Fibroblast of skin of right quadriceps (primary cell): Measurements from ENCODE around the gene TTC9B.

ENCODE experiments used
- DNase-seq: peaks from one replicate; pipeline ENCODE4 v3.0.0-alpha.2; 2013

TTC9B gene

DNA sequence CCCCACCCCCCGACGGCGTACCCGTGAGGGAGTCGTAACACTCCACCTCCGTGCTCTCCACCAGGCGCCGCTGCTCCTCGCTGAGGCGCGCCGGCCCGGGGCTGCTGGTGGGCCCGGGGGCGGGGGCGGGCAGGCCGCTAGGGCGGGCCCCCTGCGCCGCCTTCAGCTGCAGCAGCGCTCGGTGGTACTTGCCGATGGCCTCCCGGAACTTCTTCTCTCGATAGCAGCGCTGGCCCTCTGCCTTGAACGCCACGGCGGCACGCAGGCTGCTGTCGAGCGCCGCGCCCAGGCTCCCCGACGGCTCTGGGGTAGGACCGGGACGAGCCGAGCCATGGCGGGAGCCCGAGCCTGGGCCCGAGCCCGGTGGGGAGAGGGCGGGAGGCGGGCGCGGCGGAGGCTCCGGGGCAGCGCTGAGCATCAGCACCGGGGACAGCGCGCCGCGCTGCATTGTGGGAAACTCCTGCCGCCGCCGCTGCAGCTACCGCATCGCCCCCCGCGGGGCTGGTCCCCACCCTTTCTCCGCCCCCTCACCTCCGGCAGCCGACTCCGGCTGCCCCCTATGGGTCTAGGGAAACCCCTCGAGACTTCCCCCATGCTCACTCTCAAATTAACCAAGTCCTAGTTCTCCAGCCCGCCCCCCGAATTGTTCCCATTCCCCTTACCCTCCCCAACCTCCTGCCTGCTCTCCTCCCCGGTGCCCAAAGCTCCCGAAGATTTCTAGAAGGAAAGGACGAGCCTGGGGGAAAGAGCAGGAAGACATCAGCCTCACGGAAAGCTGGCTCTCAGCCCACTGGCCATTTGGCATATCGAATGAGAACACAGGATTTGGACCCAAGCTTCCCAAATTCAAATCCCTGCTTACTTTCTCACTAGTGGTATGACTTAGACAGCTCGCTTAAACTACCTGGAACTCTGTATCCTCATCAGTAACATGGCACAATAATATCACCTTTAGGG lies at the start of gene TTC9B:
TSS of gene TTC9B (minus strand) at position 451 of the 957 bp plus-strand sequence. CDS start at position 448, 3 bp downstream.
- DNase-seq, result peak; percentile 18

DNA sequence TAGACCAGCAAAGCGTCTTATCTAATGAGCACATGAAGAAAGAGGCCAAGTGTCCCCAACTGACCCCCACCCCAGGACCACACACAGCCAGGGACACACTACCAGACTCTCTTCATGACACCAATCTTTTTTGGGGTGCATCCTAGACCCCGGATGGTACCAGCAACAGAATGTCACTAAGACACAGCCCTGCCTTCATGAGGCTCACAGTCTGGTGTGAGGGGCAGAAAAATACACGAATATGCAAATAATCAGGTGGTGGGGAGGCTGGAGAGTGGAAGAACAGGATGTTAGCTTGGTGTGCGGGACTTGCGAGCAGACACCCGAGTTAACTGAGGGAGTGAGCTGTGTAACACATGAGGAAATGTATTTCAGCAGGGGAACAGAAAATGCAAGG lies 49.4 kb upstream of the TTC9B start:
- DNase-seq, result no peak

DNA sequence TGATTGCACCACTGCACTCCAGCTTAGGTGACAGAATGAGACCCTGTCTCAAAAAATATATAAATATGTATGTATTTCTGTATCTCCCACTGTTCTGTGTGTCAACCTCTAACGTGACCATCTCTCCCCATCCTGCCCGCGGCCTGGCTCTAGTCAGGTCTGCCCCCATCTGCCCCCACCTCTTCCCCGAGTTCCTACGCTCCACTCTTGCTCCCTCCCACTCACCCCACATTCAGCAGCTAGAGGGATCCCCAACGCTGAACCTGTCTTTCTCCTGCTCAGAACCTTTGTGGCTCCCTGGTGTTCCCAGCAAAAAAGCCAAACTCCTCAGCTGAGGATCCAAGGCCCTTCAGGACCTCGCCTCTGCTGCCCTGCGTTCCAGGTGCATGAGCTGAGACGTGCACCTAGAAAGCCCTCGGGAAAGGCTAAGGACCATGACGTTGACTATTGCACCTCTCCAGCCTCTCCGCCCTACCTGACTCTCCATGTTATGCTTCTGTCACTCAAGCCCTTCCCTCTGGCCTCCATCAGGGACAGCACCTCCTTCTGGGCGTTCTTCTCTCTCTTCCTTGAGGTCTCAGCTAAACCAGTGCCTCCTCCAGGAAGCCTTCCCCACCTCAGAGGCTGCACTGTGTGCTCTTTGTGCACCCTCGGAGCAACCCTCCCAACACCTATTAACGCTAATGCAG lies 48.9 kb upstream of the TTC9B start:
- no peak for DNase-seq

DNA sequence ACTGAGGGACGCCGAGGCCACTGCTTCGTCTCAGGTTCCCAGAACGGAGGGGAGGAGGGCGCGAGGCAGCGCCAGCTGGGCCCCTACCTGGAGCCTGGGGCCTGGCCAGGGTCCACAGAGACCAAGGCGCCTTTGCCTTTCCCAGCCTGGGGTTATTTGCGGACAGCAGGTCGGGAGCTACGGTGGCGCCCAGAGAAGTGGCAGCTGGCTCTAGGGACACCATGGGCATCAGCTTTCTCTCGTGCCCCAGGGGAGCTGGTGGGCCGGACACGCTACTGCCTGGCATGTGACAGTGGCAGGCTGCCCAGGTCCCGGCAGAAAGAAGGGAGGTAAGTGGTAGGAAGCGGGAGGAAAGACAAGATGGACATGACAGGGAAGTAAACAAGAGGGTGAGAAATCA lies 47.9 kb upstream of the TTC9B start:
- no peak for DNase-seq

DNA sequence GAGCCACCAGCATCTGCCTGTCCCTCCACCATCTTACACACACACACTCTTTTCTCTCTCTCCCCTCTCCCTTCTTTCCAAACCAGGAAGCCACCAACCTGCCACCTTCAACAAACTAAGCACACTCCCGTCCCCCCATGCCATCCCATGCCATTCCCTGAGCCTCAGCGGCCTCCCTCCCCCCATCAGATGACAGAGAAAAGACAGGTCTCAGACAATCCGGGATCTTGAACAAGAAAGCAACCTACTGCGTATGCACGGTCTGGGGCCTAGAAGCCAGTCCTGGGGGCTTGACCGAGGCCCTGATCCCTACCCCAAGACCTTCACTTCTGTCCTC lies 47.5 kb upstream of the TTC9B start:
- DNase-seq, result no peak

DNA sequence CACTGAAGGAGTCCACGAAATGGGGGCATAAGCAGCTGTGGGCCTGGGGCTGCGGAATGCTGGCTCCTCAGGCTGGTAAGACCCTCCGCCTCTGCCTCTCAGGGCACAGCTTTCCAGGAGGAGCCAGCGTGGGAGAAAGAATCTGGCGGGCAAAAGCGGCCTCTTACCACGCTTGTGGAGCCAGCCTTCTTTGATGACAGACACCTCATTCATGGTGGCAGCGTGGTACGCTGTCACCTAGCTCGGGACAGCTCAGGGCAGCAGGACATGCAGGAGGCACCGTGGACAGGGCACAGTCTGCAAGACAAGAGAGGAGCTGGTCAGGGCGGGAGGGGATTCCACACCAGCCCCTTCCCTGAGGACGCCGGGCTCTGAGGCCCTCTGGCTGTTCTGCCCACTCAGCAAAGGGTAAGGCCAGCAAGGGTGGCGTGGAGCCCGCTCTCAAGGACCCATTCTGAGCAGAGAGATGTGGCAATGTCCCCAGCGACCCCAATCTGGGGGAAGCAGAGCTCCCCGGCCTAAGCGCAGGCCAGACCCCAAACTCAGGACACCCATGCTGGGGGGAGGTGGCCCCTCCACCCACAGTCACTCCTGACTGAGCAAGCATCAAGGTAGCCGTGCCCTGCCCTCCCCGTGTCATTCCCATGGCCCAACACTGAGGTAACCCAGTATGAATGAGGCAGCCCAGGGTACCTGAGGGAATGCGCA lies 47.0 kb upstream of the TTC9B start:
- DNase-seq, result no peak

DNA sequence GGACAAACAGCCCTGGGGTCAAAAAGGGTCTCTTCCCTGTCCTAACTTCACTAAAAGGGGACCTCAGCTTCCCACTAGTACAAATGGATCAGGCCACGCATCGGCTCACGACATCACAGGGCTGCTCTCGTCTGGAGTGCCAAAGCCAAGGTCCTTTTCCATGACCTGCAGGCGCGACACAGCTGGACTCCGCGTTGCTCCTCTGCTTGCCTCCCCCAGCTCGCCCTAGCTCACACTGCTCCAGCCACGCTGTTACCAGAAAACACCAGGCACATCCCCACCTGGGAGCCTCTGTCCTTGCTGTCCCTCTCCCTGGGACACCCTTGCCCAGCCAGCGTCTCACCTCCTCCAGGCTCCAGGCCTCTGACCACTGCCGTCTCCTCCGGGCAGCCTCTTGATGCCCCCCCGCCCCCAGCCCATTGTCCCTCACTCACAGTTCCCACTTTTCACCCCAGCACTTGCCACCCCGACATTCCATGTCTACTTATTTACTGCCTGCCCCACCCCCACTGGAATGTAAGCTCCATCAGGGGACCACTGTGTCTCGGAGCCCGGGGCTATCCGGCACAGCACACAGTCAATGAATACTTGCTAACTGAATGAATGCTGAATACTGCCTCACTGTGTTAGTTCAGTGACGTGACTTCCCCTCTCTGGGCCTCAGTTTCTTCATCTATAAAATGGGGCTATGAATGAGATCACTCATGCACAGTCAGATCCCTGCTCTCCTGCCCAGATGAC lies 46.3 kb upstream of the TTC9B start:
- DNase-seq, result no peak

DNA sequence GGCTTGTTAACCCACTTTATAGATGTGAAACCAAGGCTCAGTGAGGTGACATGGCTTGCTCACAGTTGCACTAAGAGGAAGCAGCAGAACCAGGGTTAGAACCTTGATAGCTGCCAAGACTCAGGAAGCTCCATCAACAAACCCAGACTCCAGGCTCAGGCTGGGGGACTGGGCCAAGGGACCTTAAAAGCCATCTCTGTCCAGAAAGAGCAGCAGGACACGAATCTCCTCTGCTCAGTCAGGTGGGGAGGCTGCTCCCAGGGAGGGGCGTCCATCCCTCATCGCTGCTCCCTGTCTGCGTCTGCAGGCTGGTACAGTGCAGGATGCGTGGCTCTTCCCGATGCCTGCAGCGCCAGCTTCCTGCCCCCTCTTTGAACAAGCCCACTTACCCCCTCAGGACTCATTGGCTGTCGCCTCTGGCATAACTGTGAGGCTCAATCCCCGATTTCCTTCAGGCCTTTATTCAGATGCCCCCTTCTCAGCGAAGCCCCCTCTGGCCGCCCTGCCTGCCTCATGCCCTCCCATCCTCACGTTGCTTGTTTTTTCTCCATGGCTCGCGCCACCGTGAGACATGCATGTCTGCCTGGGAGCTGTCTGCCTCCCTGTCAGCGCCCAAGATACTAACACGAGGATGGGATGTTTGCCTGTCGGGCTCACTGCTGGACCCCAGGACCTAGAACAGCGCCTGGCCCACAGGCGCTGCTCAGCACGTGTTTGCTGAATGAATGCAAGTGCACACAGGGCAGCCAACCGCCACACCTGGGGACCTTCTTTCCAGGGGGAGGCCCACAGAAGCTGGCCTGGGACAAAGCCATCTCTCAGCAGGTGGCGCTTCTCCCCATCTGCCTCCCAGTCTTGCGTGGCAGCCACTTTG lies 45.5 kb upstream of the TTC9B start:
- no peak for DNase-seq

DNA sequence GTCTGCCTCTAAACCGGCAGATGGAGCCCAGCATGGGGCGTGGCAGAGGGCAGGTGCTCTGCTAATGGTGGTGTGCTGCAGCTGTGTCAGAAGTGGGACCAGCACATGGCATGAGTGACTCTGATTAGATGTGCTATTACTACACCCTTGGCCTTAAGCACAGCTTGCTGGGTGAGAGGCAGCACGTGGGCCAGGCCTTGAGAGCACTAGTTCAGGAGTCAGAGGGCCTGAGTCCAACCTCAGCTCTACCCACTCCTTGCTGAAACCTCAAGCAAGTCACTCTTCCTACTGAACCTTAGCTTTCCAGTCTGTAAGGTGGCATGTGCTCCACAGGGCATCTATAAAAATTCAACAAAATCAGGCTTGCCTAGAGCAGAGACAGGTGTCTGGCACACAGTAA lies 44.2 kb upstream of the TTC9B start:
- no peak for DNase-seq

DNA sequence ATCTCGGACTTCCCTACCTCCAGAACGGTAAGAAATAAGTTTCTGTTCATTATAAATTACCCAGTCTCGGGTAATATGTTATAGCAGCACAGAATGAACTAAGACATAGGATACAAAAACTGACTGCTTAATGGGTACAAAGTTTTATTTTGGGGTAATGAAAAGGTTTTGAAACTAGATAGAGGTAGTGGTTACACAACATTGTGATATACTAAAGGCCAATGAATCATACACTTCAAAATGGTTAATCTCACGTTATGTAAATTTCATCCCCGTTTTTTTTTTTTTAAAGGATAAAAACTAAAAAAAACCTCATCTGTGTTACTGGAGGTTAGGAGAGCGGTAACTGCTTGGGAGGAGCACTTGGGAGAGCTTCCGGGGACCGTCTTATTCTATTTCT lies 43.4 kb upstream of the TTC9B start:
- no peak for DNase-seq

DNA sequence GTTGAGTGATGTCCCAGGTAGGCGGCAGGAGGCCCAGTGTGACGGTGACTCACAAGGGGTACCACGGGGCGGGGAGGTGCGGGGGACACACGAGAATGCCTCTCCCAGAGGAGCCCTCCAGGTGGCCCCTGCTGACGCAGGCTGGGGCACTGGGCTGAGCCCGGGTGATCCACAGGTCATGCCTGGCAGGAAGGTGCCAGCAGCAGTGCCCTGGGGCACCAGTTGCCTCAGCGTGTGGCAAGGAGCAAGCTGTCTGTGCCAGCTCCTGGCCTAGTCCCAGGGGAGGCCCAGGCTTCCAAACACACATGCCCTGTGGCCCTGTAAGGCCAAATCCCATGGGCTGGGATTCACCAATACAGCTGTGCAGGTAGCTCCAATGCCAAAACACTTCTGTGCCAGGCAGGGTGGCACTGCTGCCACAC lies 38.9 kb upstream of the TTC9B start:
- no peak for DNase-seq

DNA sequence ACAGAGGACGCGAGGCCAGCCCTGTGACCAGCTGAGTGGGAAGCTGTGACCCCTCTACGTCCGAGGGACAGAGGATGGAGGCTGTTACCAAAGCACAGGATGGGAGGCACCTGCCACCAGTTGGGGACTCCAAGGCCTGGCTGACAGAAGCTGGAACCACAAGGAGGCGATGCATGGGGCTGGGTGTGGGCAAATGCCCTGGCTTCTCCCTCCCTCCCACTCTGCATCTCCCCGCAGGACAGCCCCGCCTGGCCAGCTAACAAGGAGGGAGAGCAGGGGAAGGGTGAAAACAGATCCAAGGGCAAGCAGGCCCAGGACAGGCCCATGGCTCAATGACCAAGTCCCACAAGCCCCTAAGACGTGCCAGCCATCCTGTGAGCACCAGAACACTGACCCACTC lies 38.3 kb upstream of the TTC9B start:
- DNase-seq, result no peak

DNA sequence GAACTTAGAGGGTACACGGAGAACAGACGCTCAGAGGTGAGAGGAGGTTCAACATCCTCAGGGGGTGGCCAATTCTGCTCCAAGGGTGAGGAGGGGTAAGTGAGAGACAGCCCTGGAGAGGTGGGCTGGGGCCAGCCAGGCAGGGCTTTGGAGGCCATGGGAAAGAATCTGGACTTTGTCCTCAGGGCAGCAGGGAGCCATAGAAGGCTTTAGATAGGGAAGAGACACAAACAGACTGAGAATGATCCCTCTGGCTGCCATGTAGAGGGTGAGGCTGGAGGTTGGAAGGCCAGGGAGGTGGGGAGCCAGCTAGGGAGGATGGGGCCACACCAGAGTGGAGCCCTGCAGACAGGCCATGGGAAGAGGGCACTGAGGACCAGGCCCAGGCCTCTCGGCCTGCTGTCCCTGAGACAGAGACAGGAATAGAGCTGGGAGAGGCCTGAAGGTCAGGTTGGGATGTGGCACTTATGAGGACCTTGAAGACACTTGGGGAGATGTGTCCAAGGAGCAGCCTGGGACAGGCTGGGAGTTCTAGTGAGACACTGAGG lies 37.5 kb upstream of the TTC9B start:
- no peak for DNase-seq

DNA sequence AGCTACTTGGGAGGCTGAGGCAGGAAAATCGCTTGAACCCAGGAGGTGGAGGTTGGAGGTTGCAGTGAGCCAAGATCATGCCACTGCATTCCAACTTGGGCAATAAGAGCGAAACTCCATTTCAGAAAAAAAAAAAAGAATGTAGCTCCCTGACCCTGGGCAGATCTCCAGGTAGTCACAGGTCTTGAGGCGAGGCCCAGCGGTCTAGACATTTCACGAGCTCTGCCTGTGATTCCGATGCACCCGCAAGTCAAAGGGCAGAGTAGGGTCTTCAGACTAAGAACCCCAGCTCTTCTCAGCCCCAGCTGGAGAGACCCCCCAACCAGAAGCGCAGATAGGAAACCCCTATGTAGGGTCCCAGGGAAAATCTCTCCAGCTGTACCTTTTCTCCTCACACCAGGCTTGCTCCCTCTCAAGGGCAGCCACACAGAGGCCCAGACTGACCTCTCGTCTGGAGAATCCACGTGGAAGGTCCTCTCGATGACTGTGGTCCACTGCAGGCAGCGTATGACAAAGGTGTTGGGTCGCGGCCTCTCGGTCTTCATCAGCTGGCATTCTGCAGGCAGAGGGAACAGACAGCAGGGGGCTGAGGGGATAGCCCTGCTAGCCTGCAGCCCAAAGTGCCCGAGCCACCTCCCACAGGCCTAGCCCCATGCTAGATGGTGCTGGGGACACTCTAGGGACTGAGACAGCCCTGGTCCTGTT lies 36.7 kb upstream of the TTC9B start:
- no peak for DNase-seq

DNA sequence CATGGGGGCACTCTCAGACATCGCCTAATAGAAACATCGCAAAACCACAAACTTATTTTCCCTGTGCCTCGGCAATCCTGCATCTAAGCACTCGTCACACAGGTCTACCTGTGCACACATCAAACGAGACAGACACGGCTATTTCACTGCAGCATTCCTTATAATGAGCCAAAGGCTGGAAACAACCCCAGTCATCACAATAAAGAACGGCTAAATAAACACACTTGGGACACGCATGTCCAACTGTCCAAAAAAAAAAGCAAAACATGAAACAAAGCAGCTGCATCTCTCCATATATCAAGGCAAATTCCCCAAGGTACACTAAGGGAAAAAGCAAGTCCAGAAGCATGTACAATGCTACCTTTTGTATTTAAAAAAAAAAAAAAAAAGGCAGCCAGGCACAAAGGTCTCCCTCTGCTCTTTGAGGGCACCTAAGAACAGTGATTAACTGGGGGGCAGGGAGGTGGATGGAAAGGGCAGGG lies 35.5 kb upstream of the TTC9B start:
- DNase-seq, result no peak

DNA sequence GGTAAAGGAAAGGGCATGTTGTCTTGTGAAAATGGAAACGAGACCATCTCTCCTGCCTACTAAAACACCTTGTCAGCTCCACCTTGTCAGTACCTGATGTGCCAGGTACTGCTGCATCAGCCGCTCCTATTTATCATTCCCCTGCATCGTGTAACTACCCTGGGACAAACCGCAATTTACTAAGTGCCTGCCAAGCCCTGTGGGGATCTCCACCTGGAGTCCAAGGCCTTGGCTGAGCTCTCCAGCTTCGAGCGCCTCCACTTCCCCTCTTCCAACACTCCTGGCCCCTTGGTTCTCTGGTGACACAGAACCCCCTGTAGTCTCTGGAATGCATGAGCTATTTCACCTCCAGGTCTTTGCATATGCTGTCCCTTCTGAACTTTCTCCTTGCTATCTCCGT lies 34.2 kb upstream of the TTC9B start:
- DNase-seq, result no peak

DNA sequence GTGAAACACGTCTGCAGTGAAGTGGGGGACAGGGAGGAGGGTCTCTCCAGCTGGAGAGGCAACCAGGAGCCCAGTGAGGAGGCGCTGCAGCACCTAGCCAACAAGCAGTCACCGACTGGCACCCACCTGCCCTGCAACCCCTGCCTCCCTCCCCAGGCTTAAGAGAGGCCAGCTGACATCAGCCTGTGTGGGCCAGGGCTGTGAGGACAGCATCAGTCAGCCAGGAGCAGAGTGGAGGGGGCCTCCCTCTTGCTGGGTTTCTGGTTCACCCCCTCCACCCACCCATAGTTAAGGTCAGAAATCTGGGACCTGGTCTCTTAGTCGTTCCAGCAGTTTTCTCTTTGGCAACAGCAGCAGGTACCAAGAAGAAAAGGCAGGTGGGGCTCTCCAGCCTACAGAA lies 33.8 kb upstream of the TTC9B start:
- no peak for DNase-seq

DNA sequence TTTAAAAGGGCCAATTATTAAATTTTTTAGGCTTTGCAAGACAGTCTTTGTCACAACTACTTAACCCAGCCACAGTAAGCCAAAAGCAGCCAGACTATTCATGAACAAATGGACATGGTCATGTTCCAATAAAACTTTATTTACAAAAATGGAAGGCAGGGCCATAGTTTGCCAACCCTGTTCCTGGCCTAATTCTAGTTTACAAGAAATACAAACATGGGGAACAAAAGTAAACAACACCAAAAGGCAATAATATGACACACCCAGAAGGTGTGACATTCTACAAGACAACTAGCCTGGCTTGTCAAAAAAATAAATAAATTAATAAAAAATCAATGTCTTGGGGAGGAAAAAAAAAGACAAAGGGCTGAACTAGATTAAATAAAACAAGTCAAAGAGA lies 33.1 kb upstream of the TTC9B start:
- no peak for DNase-seq

DNA sequence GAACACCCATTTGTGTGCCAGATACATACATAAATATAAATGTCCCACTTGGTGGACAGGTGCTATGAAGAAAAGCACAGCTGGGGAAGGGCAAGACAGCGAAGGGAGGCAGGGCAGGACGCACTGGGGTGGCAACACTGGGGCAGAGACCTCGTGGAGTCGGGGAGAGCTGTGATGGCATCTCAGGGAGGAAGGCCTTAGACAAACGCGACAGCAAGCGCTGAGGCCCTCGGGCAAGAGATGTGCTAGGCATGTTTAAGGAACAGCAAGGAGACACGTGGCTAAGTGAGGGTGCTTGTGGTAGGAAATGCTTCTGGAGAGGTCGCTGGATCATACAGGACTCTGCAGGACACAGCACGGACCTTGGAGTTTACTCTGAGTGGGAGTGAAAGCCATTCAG lies 31.6 kb upstream of the TTC9B start:
- no peak for DNase-seq

DNA sequence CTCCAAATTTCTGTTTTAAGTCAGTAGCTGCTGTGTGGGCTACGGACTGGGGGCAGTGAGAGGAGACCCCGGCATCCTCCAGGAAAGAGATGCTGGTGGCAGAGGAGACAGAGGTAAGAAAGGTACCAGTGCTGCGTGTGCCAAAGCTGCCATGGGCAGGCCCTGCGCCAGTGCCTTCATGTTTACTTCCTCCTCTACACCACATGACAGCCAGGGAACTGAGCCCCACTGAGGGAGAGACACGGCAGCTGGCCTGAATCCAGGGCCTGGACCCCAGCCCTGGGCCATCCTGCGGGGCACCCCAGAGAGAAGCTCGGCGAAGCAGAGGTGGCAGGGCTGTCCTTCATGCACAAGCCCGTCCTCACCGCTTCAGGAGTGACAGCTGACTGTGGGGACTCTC lies 31.0 kb upstream of the TTC9B start:
- DNase-seq, result no peak

DNA sequence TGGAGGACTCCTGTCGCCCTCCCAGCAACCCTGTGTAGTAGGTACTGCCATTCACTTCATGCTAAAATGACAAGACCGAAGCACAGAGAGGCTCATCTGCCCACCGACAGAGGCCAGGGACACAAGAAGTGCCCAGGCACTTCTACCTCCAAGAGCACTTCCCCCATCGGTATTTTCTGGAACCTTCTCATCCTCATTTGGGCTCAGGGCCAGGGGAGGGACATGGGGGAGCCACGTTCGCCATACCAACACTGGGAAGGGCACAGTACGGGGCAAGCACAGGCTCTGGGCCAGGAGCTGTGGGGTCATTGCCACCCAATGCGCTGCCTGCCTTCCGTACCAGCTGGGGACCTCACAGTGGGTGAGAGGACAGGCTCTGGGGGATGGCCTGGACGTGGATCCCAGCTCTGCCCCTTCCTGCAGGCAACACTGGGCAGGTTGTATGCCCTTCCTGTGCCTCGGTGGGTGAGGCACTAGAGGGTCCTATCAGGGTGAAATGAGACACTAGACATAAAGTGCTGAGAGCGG lies 29.6 kb upstream of the TTC9B start:
- DNase-seq, result no peak
